DMS153 treated with DMSO at 0.1 percent for 48 hours (cell line): Measurements from ENCODE around the gene TULP4.
"Not testable (repeated sequence)": the region's sequence is repeated elsewhere in the genome, so short reads cannot be mapped to it uniquely, and the experiment has no call there.

Experiments used
- DNase-seq: peaks from one replicate; lab custom pipeline; 2025; ENCODE audit not compliant: unreplicated experiment; lab: John Stamatoyannopoulos, UW

TULP4 gene

GRCh38 chr6:158460602-158461169, 148.4 kb downstream of the TULP4 start:
- no peak for DNase-seq

GRCh38 chr6:158461954-158462353, 149.7 kb downstream of the TULP4 start:
- no peak for DNase-seq

DNA sequence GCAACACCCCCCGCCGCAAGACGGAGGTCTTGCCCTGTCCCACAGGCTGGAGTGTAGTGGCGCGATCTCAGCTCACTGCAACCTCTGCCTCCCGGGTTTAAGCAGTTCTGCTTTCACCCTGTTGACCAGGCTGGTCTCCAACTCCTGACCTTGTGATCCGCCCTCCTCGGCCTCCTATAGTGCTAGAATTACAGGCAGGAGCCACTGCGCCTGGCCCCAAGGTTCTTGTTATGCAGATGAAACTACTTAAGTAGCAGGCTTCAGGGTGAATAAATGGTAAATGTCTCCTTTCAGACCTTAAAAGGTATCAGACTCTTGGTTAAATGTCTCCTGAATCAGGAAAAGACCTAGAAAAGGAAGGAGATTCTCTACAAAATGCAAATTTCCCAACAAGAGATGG, 152.2 kb downstream of the TULP4 start:
- no peak for DNase-seq

DNA sequence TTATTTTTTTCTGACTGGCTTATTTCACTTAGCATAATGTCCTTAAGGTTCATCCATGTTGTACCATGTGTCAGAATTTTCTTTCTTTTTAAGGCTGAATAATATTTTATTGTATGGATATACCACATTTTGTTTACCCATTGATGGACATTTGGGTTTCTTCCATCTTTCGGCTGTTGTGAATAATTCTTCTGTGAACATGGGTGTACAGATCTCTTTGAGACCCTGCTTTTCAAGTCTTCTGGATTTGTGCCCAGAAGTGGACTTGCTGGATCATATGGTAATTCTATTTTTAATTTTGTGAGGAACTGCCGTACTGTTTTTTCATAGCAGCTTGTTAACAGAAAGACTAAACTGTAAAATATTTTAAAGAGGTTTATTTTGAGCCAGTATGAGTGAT, 153.0 kb downstream of the TULP4 start:
- no peak for DNase-seq

DNA sequence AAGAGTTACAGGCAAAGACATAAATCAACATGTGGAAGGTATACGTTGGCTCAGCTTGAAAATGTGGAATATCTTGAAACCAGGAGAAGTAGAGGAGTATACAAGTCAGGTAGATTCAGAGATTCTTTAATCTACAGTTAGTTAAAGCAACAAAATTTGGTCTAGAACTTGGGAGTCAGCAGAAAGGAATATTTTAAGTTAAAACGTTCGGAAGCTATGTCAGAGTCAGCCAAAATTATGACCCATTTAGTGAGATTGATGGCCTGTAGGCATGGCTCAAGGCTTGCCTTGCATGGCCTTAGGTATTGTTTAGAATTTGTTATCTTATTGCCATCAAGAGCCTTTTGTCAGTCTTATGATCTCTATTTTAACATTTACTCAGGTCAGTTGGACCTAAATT, 153.5 kb downstream of the TULP4 start:
- DNase-seq, result no peak

GRCh38 chr6:158467923-158468322, 155.7 kb downstream of the TULP4 start:
- DNase-seq, result peak; percentile 84

DNA sequence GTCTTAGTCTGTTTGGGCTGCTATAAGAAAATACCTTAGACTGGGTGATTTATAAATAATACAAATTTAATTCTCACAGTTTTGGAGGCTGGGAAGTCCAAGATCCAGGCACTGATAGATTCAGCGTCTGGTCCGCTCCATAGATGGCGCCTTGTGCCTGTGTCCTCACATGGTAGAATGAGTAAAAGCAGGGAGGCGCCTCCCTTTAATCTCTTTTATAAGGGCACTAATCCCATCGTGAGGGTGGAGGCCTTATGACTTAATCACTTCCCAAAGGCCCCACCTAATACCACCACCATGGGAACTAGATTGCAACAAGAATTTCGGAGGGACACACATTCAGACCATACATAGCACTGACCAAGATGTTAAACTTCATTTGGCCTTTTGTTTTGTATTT, 156.4 kb downstream of the TULP4 start:
- DNase-seq, result peak; percentile 35

DNA sequence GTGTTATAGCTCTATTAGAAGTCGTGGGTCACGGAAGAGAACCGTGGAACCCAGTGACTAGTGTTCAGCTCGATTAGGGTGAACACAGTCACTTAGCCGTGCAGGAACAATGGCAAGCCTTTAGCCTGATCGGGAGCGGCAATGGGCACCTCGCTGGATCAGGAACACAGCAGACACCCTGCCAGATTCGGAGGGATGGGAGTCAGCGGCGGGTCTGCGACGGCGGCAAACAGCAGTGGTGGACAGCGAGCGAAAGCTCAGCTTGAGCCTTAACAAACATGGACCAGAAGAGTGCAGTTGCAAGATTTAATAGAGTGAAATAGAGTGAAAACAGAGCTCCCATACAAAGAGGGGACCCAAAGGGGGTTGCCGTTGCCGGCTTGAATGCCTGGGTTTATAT, 157.8 kb downstream of the TULP4 start:
- not testable (repeated sequence) for DNase-seq

GRCh38 chr6:158471339-158471738, 159.1 kb downstream of the TULP4 start:
- DNase-seq, result no peak

GRCh38 chr6:158472447-158472846, 160.2 kb downstream of the TULP4 start:
- no peak for DNase-seq

GRCh38 chr6:158474961-158475343, 162.7 kb downstream of the TULP4 start:
- DNase-seq, result peak; percentile 91

GRCh38 chr6:158475344-158476302, 163.4 kb downstream of the TULP4 start:
- peak; percentile 96 for DNase-seq

- DNase-seq, result peak; percentile 71
Observed at GRCh38 chr6:158476389-158476788, 164.1 kb downstream of the TULP4 start.

DNA sequence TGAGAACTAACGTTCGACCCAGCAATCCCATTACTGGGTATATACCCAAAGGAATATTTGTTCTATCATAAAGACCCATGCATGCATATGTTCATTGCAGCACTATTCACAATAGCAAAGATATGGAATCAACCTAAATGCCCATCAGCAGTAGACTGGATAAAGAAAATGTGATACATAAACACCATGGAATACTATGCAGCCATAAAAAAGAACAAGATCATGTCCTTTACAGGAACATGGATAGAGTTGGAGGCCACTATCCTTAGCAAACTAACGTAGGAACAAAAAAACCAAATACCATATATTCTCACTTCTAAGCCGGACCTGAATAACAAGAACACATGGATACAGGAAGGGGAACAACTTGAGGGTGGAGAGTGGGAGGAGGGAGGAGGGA, 165.5 kb downstream of the TULP4 start:
- not testable (repeated sequence) for DNase-seq

DNA sequence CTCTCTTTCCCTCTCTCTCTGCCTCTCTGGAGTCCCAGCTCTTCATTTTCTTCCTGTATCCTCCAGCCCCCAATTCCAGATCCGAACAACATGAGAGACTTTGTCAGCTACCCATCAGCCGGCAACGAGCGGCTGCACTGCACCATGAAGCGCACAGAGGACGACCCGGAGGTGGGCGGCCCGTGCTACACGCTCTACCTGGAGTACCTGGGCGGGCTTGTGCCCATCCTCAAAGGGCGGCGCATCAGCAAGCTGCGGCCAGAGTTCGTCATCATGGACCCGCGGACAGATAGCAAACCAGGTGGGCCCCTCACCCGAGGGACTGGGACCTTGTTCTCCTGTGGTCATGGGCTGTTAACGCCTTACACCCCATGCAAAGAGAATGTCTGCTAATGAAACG, 168.7 kb downstream of the TULP4 start:
- no peak for DNase-seq

DNA sequence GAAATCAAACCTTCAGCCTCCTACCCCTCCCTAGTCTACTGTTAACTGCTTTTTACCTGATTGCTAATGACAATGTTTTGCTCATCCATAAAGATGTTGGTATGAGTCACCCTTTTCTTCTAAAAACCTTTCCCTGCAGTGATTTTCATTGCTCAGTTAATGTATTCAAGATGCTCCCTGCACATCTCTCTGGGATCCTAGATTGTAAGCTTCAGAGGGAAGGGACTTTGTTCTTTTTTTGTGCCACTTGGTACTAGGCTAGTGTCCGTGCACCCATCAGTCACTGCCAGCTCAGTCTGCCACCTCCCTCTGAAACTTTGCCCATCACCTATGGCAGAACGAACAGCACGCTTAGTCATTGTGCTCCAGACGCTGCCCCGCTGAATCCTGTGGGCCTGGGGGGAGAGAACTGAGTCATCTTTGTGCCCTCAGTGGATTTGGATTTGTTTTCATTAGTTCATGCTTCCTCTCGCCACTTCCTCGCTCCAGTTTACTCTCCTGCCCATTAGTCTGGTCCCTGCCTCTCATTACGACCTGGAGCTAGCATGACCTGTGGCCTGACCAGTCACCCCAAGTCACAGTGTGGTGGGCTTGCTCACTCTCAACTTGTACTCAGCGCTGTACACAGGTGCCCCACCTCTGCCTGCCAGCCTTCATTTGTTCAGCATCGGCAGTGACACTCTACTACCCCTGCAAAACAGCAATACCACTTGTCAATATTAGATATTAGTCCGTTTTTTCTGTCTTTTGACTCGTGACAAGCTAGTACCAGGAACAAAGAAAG, 169.6 kb downstream of the TULP4 start:
- DNase-seq, result no peak

- no peak for DNase-seq
Observed at GRCh38 chr6:158485431-158485830, 173.2 kb downstream of the TULP4 start.

- no peak for DNase-seq
Observed at GRCh38 chr6:158487495-158487894, 175.2 kb downstream of the TULP4 start.

DNA sequence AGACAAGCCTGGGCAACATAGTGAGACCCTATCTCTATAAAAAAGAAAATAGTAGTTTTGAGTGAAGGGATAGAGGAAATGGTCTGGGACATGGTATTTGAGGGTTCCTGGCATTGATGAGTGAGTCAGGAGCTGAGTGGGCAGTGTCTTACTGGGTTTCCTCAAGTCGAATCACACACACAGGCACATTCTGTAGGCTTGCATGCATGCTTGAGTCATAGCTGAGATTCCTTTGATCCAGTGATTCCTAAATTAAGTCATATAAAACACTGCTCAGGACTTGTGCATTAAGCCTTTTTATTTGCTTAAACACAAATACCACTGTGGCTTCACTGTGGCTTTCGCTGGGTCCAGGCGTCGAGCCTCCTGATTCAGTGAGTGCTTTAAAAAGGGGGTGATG, 175.8 kb downstream of the TULP4 start:
- DNase-seq, result no peak

DNA sequence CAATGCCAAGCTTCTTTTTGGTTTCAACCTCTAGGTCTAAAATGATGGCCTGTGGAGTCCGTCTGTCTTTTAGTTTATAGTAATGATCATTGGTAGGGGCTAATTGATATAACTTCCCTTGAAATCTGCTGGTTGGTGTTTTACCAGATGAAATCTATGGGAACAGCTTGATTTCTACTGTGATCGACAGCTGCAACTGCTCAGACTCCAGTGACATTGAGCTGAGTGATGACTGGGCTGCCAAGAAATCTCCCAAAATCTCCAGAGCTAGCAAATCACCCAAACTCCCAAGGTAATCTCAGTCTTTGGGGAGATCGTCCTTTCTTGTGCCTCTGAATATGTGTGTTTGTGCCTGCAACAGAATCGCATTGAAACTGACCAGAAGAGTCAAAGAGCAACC, 177.2 kb downstream of the TULP4 start:
- DNase-seq, result no peak

DNA sequence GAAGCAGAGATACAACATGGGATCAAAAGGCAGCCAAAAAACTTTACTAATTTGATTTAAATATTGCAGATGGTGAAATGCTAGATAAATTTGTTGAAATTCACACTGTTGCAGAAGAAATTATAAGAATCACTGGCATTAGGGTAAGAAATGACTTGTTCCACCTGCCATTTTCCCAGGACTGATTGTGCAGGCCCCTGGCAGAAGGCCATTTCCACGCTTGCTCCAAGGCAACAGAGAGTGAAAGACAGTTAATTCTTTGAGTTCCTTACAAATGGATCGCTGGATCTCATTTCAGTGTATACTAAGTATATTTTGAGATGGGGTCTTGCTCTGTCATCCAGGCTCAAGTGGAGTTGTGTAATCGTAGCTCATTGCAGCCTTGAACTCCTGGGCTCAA, 180.6 kb downstream of the TULP4 start:
- DNase-seq, result no peak

GRCh38 chr6:158496700-158497099, 184.4 kb downstream of the TULP4 start:
- DNase-seq, result no peak
